Stomach (tissue), 9 donors: Measurements from ENCODE around the gene AR. TPM values are rescaled to one million over a fixed set of nuclear protein-coding genes. Genes with fewer than 3 reads are reported as not detected.

Experiments used
- DNase-seq, 2 donors: peaks; one replicate each; pipeline versions ENCODE4 v3.0.0 to v3.0.0-alpha.2; 2013 to 2019
- H3K27ac ChIP-seq, 5 donors: fragments of 200-600 bp in 4 of 5; sonication (generic) in 4 of 5; one replicate each; pipeline ENCODE4 v1.5.1; 2013 to 2019; ENCODE audit warnings: mild to moderate bottlenecking in 1 of 5, moderate library complexity in 1 of 5
- H3K27me3 ChIP-seq, 3 donors: fragments of 200-600 bp; sonication (generic); one replicate each; pipeline ENCODE4 v1.5.1; 2017 to 2019; ENCODE audit warnings: mixed run types in 1 of 3
- H3K36me3 ChIP-seq, 4 donors: fragments of 200-600 bp; sonication (generic); 1 replicate in 3 of 4; 2 replicates in 1 of 4; pipeline ENCODE4 v1.5.1; 2016 to 2019
- H3K4me1 ChIP-seq, 4 donors: fragments of 200-600 bp; sonication (generic); one replicate each; pipeline ENCODE4 v1.5.1; 2016 to 2019
- H3K4me3 ChIP-seq, 4 donors: fragments of 200-600 bp; sonication (generic) in 3 of 4; one replicate each; pipeline ENCODE4 v1.5.1; 2016 to 2019; ENCODE audit warnings: mild to moderate bottlenecking in 1 of 4
- H3K9me3 ChIP-seq, 4 donors: fragments of 200-600 bp; sonication (generic); one replicate each; pipeline ENCODE4 v1.5.1; 2016 to 2019
- CTCF ChIP-seq, 7 experiments: fragments of 450-650 bp in 4 of 7; fragments of 200-600 bp in 3 of 7; sonication (generic) in 3 of 7; IDR thresholded peaks; one replicate each; pipeline ENCODE4 v1.5.1; 2016 to 2019; ENCODE audit warnings: antibody characterized with exemption in 7 of 7, control low read depth in 2 of 7, mild to moderate bottlenecking in 1 of 7
- EP300 ChIP-seq: sonication (generic); formaldehyde crosslinking; IDR thresholded peaks from one replicate; pipeline ENCODE4 v1.6.1; 2017; ENCODE audit warnings: antibody characterized with exemption
- POLR2A ChIP-seq, 4 donors: fragments of 450-650 bp; IDR thresholded peaks; one replicate each; pipeline ENCODE4 v1.6.1; 2016; ENCODE audit warnings: antibody characterized with exemption in 4 of 4, control low read depth in 2 of 4, mild to moderate bottlenecking in 1 of 4, moderate library complexity in 1 of 4
- POLR2AphosphoS5 ChIP-seq, 3 donors: sonication (generic); formaldehyde crosslinking; IDR thresholded peaks; one replicate each; pipeline ENCODE4 v1.6.1; 2016; ENCODE audit warnings: antibody characterized with exemption in 3 of 3
- WGBS, 5 donors: extraction: QIAGEN DNeasy Blood & Tissue Kit in 3 of 5; methylation state at CpG; one replicate each; pipeline versions ENCODE4 v1.1.5 to v1.1.7; 2013 to 2018; 5-methylcytosine and 5-hydroxymethylcytosine counted together
- intact Hi-C: fragments of 100-400 bp; cut with DNase I; formaldehyde crosslinking; loops from one replicate; pipeline ENCODE4 v1.15.1; 2023; ENCODE audit warnings: low total_unique reads
- polyA plus RNA-seq, 3 donors: library from polyadenylated mRNA; stranded (reverse); fragments of 200-250 nt; gene quantifications; one replicate each; pipeline ENCODE4 v1.2.3, GENCODE V29; 2013
- total RNA-seq, 5 donors: library from RNA; depleted of rRNA; stranded (reverse); fragments of >200 nt; gene quantifications; one replicate each; pipeline versions ENCODE4 v1.1.0 to v1.2.3, GENCODE V29; 2014 to 2016
- donor health status: healthy with polysubstance abuse.
- donor health status: Bipolar disorder and iron deficiency.
- donor health status: healthy.

The AR gene
- total and polyA plus RNA-seq, 8 donors: 0.50 to 8.8 (median 1.4) TPM

DNA sequence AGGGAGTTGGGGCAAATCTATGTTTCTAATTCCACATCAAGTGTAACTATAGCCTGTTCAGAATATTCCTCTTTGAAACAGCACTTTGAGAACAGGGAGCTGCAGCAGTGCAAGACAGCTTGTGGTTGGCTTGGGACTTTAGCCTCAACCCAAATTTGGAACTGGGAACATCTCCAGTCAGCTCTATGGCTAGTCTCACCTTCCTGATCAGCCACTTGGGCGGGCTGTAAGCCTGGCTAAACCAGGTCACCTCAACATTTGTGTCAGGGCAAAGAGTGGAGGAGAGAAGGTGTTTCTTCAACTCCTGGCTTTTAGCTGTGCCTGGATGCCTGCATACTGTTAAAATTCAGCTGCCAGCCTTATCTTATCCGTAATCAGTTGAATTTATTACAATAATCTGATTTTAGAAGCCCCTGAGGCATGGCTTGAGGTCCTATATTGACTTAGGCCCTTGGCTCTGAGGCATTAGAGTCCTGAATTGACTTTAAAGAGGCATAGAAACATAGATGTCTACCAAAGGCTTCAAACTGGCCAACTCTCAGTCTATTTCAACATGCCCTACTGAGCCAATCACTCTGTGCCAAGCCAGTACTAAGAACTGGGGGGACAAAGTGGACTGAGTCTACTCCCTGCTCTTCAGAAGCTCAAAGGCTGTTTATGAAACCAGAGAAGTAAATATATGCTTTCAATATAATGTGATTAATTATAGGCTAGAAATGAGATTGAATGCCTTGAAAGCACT, 18.7 kb upstream of the AR start:
- Histone ChIP-seq H3K4me1 (peaks cover 0 to 8% (median 3%) of the 10 kb centered on the region in 4 donors), H3K36me3 (no peaks in the 10 kb centered on the region), H3K9me3 (no peaks in the 10 kb centered on the region), H3K27me3 (no peaks in the 10 kb centered on the region), H3K4me3 (no peak overlapping the region), H3K27ac (no peak overlapping the region)
- no peak for DNase-seq
- intact Hi-C loops: no loop called here
- 23 to 72% (median 47%) methylated on average over 2 of the region's 2 CpGs for WGBS, 5 donors
- TF ChIP-seq CTCF (IDR thresholded peaks at IDR 0.05) (no peak), EP300 (no peak), POLR2A (IDR thresholded peaks at IDR 0.05) (no peak), POLR2AphosphoS5 (IDR thresholded peaks at IDR 0.05) (no peak)

GRCh38 chrX:67536564-67536963, 7.3 kb upstream of the AR start:
- no peaks in the 10 kb centered on the region for H3K27me3 ChIP-seq
- WGBS, 5 donors: 47 to 84% (median 74%) methylated on average over 1 of the region's 1 CpG
- no peaks in the 10 kb centered on the region for H3K36me3 ChIP-seq
- no peak overlapping the region for H3K27ac ChIP-seq
- DNase-seq: no peak
- TF ChIP-seq POLR2A (IDR thresholded peaks at IDR 0.05): no peak
- TF ChIP-seq POLR2AphosphoS5 (IDR thresholded peaks at IDR 0.05): no peak
- TF ChIP-seq CTCF (IDR thresholded peaks at IDR 0.05): no peak
- TF ChIP-seq EP300: no peak
- H3K4me3 ChIP-seq: no peak overlapping the region
- intact Hi-C loops: no loop called here
- H3K9me3 ChIP-seq: peaks cover 0 to 3% (median 0%) of the 10 kb centered on the region in 4 donors
- no peaks in the 10 kb centered on the region for H3K4me1 ChIP-seq

- Histone ChIP-seq H3K27me3 (peaks cover 0 to 2% (median under 1%) of the 10 kb centered on the region in 3 donors), H3K4me1 (peaks cover 0 to 2% (median 0%) of the 10 kb centered on the region in 4 donors), H3K27ac (no peak overlapping the region), H3K4me3 (no peak overlapping the region), H3K36me3 (no peaks in the 10 kb centered on the region), H3K9me3 (peaks cover 0 to 3% (median 0%) of the 10 kb centered on the region in 4 donors)
- intact Hi-C loops: no loop called here
- DNase-seq: no peak
- TF ChIP-seq EP300: no peak
- TF ChIP-seq POLR2AphosphoS5 (IDR thresholded peaks at IDR 0.05): no peak
- TF ChIP-seq CTCF (IDR thresholded peaks at IDR 0.05): no peak
- TF ChIP-seq POLR2A (IDR thresholded peaks at IDR 0.05): no peak
Observed at GRCh38 chrX:67538383-67538782, 5.4 kb upstream of the AR start.

GRCh38 chrX:67544281-67545035, 637 bp downstream of the AR start:
- Histone ChIP-seq H3K4me3 (peak overlapping the region; percentile 46 to 52 (median 47)), H3K27ac (peak overlapping the region; percentile 33 to 77 (median 56)), H3K9me3 (peaks cover 0 to 3% (median 0%) of the 10 kb centered on the region in 4 donors), H3K4me1 (peaks cover 0 to 22% (median 15%) of the 10 kb centered on the region in 4 donors), H3K36me3 (no peaks in the 10 kb centered on the region), H3K27me3 (peaks cover 0 to 32% (median 27%) of the 10 kb centered on the region in 3 donors)
- TF ChIP-seq EP300 (no peak), POLR2AphosphoS5 (IDR thresholded peaks at IDR 0.05) (no peak), CTCF (IDR thresholded peaks at IDR 0.05) (no peak), POLR2A (IDR thresholded peaks at IDR 0.05) (no peak)
- intact Hi-C loops: no loop called here
- WGBS, 5 donors: 0 to 34% (median 7%) methylated on average over 20 to 28 of the region's 30 CpGs
- peak; percentile 25 to 30 for DNase-seq
